HG03575 (cell line): ENCODE results near the gene YPEL5.
"Not testable (repeated sequence)": the region's sequence is repeated elsewhere in the genome, so short reads cannot be mapped to it uniquely, and the experiment has no call there.

Source experiments
- ATAC-seq: cut with Tn5 transposase; IDR thresholded peaks from one replicate; pipeline ENCODE4 v1.9.1; 2021; ENCODE audit not compliant: unreplicated experiment, insufficient number of reproducible peaks, low FRiP score; ENCODE audit errors: extremely low read depth

The YPEL5 gene

GRCh38 chr2:30146337-30147195, at the start of gene YPEL5:
Gene YPEL5, plus strand, starts transcription at chr2:30147007. Its CDS starts 9,645 bp downstream, at chr2:30156652.
- peak; percentile 93 for ATAC-seq

GRCh38 chr2:30098266-30099005, 48.4 kb upstream of the YPEL5 start:
- ATAC-seq = no peak

- ATAC-seq = not testable (repeated sequence)
Measured at GRCh38 chr2:30099366-30099765, 47.4 kb upstream of the YPEL5 start.

- not testable (repeated sequence) for ATAC-seq
Measured at GRCh38 chr2:30100691-30101090, 46.1 kb upstream of the YPEL5 start.

GRCh38 chr2:30104307-30104706, 42.5 kb upstream of the YPEL5 start:
- no peak for ATAC-seq

- no peak for ATAC-seq
Measured at GRCh38 chr2:30105556-30105955, 41.3 kb upstream of the YPEL5 start.

GRCh38 chr2:30106543-30106942, 40.3 kb upstream of the YPEL5 start:
- ATAC-seq = no peak

GRCh38 chr2:30108192-30108591, 38.6 kb upstream of the YPEL5 start:
- no peak for ATAC-seq

- no peak for ATAC-seq
Measured at GRCh38 chr2:30108851-30109250, 38.0 kb upstream of the YPEL5 start.

- ATAC-seq = no peak
Measured at GRCh38 chr2:30109856-30110255, 37.0 kb upstream of the YPEL5 start.

- no peak for ATAC-seq
Measured at GRCh38 chr2:30110773-30111172, 36.0 kb upstream of the YPEL5 start.

- ATAC-seq = not testable (repeated sequence)
Measured at GRCh38 chr2:30111186-30111585, 35.6 kb upstream of the YPEL5 start.

- no peak for ATAC-seq
Measured at GRCh38 chr2:30112561-30112960, 34.2 kb upstream of the YPEL5 start.

- no peak for ATAC-seq
Measured at GRCh38 chr2:30113617-30114293, 33.1 kb upstream of the YPEL5 start.

GRCh38 chr2:30115141-30115980, 31.4 kb upstream of the YPEL5 start:
- no peak for ATAC-seq

GRCh38 chr2:30115981-30116285, 30.9 kb upstream of the YPEL5 start:
- ATAC-seq = no peak

GRCh38 chr2:30122362-30122761, 24.4 kb upstream of the YPEL5 start:
- no peak for ATAC-seq

GRCh38 chr2:30127016-30127893, 19.6 kb upstream of the YPEL5 start:
- ATAC-seq = no peak
